Measurements from ENCODE around the gene MEGF6. TPM values are rescaled to one million over a fixed set of nuclear protein-coding genes. Genes with fewer than 3 reads are reported as not detected.
"Not testable (repeated sequence)": the region's sequence is repeated elsewhere in the genome, so short reads cannot be mapped to it uniquely, and the experiment has no call there.

MEGF6 gene
- polyA plus RNA-seq, 4 donors, result 6.3 to 19.0 (median 15.1) TPM

GRCh38 chr1:3597599-3597964 is 13.7 kb downstream of the MEGF6 start:
- DNase-seq (ENCODE audit: low read depth in 4 of 4, low spot score in 2 of 4), result no peak

- DNase-seq (ENCODE audit: low read depth in 4 of 4, low spot score in 2 of 4), result no peak
Measured at GRCh38 chr1:3596663-3597598, 14.4 kb downstream of the MEGF6 start.

- DNase-seq (ENCODE audit: low read depth in 4 of 4, low spot score in 2 of 4), result no peak
Measured at GRCh38 chr1:3595949-3596348, 15.4 kb downstream of the MEGF6 start.

GRCh38 chr1:3594706-3595377 is 16.5 kb downstream of the MEGF6 start:
- DNase-seq (ENCODE audit: low read depth in 4 of 4, low spot score in 2 of 4), result no peak

GRCh38 chr1:3593745-3594144 is 17.6 kb downstream of the MEGF6 start:
- no peak for DNase-seq (ENCODE audit: low read depth in 4 of 4, low spot score in 2 of 4)

- no peak for DNase-seq (ENCODE audit: low read depth in 4 of 4, low spot score in 2 of 4)
Measured at GRCh38 chr1:3593334-3593733, 18.0 kb downstream of the MEGF6 start.

- DNase-seq (ENCODE audit: low read depth in 4 of 4, low spot score in 2 of 4), result no peak
Measured at GRCh38 chr1:3590951-3591865, 20.1 kb downstream of the MEGF6 start.

GRCh38 chr1:3590139-3590763 is 21.1 kb downstream of the MEGF6 start:
- DNase-seq (ENCODE audit: low read depth in 4 of 4, low spot score in 2 of 4), result no peak

GRCh38 chr1:3588395-3588794 is 22.9 kb downstream of the MEGF6 start:
- DNase-seq (ENCODE audit: low read depth in 4 of 4, low spot score in 2 of 4), result no peak

GRCh38 chr1:3586986-3587759 is 24.1 kb downstream of the MEGF6 start:
- no peak for DNase-seq (ENCODE audit: low read depth in 4 of 4, low spot score in 2 of 4)

GRCh38 chr1:3585940-3586568 is 25.3 kb downstream of the MEGF6 start:
- no peak for DNase-seq (ENCODE audit: low read depth in 4 of 4, low spot score in 2 of 4)

GRCh38 chr1:3585353-3585868 is 25.9 kb downstream of the MEGF6 start:
- not testable (repeated sequence) for DNase-seq (ENCODE audit: low read depth in 4 of 4, low spot score in 2 of 4)

- DNase-seq (ENCODE audit: low read depth in 4 of 4, low spot score in 2 of 4), result no peak
Measured at GRCh38 chr1:3584915-3585314, 26.4 kb downstream of the MEGF6 start.

- not testable (repeated sequence) for DNase-seq (ENCODE audit: low read depth in 4 of 4, low spot score in 2 of 4)
Measured at GRCh38 chr1:3583751-3584150, 27.6 kb downstream of the MEGF6 start.

GRCh38 chr1:3581296-3582036 is 29.8 kb downstream of the MEGF6 start:
- DNase-seq (ENCODE audit: low read depth in 4 of 4, low spot score in 2 of 4), result no peak

GRCh38 chr1:3580231-3580630 is 31.1 kb downstream of the MEGF6 start:
- DNase-seq (ENCODE audit: low read depth in 4 of 4, low spot score in 2 of 4), result no peak

GRCh38 chr1:3579626-3580025 is 31.7 kb downstream of the MEGF6 start:
- DNase-seq (ENCODE audit: low read depth in 4 of 4, low spot score in 2 of 4), result no peak

GRCh38 chr1:3578906-3579305 is 32.4 kb downstream of the MEGF6 start:
- DNase-seq (ENCODE audit: low read depth in 4 of 4, low spot score in 2 of 4), result no peak

Data from left renal cortex interstitium (tissue), 4 donors.